ENCODE measurements around the gene PANK4. TPM values are rescaled to one million over a fixed set of nuclear protein-coding genes. Genes with fewer than 3 reads are reported as not detected.

Gene PANK4
- total RNA-seq, 1 experiment from 2014 or later = 32.2 TPM

- no peak overlapping the region for H3K23ac ChIP-seq (ENCODE audit: insufficient read length, low read depth, low read length)
- no peak overlapping the region for H2BK20ac ChIP-seq (ENCODE audit: low read depth, low read length, poor library complexity, severe bottlenecking)
- H3K4me2 ChIP-seq (ENCODE audit: insufficient read depth, insufficient read length, low read length) = no peak overlapping the region
- no peak overlapping the region for H4K8ac ChIP-seq (replicated peaks; ENCODE audit: insufficient read length, low read depth, low read length)
- no peak overlapping the region for H4K91ac ChIP-seq (ENCODE audit: insufficient read length, low read depth, low read length)
- H3K23me2 ChIP-seq (ENCODE audit: insufficient read length, low read depth, low read length, poor library complexity, severe bottlenecking) = no peaks in the 10 kb centered on the region
- no peak overlapping the region for H3K27ac ChIP-seq (ENCODE audit: insufficient read length, low read depth, low read length)
- no peaks in the 10 kb centered on the region for H3K79me1 ChIP-seq (ENCODE audit: insufficient read depth, low read depth, low read length, poor library complexity, severe bottlenecking)
- no peak overlapping the region for H2BK12ac ChIP-seq (ENCODE audit: insufficient read length, low read depth, low read length)
- H3K9ac ChIP-seq (ENCODE audit: extremely low read depth, insufficient read length, low read length) = no peak overlapping the region
- no peaks in the 10 kb centered on the region for H3K4me1 ChIP-seq (ENCODE audit: insufficient read depth, low read length)
- Mint-ChIP-seq H3K4me3 (no peak overlapping the region), H3K27me3 (ENCODE audit: low read depth) (peaks cover 36% of the 10 kb centered on the region), H3K36me3 (ENCODE audit: insufficient read depth in 1 of 3, low read depth in 3 of 3) (0 out of 7 replicates have a peak, but pooled peaks cover 0 to 8% (median 0%) of the 10 kb centered on the region in 3 experiments), H3K4me1 (no peaks in the 10 kb centered on the region), H3K27ac (no peak overlapping the region), H3K9me3 (peaks cover 14 to 16% of the 10 kb centered on the region in 2 experiments)
- no peak overlapping the region for H2AFZ ChIP-seq (ENCODE audit: low read length)
- no peak for TF ChIP-seq CTCF (conservative IDR thresholded peaks at IDR 0.05)
- no peak overlapping the region for H2BK5ac ChIP-seq (ENCODE audit: insufficient read length, low read length)
- no CpG with 5 or more reads among the region's 9 CpGs for WGBS (ENCODE audit: extremely low coverage, insufficient read length, low lambda C conversion rate)
- no peak overlapping the region for H3K18ac ChIP-seq (ENCODE audit: insufficient read length, low read depth, low read length)
- H2BK15ac ChIP-seq (ENCODE audit: low read depth, low read length) = no peak overlapping the region
- no peaks in the 10 kb centered on the region for H4K20me1 ChIP-seq (ENCODE audit: control insufficient read depth, insufficient read depth, insufficient read length)
- no peak overlapping the region for H3K14ac ChIP-seq (ENCODE audit: insufficient read depth, low read length)
- DNase-seq = no peak
- no peaks in the 10 kb centered on the region for H3K79me2 ChIP-seq (ENCODE audit: insufficient read depth, low read length)
- no peak overlapping the region for H2BK120ac ChIP-seq (ENCODE audit: low read depth, low read length, poor library complexity, severe bottlenecking)
- H3K9me3 ChIP-seq (ENCODE audit: control insufficient read depth, low read depth, low read length) = no peaks in the 10 kb centered on the region
- no peak overlapping the region for H2AK5ac ChIP-seq (ENCODE audit: insufficient read length, low read length)
- H3T11ph ChIP-seq (ENCODE audit: low read length) = no peak overlapping the region
- H3K4ac ChIP-seq (ENCODE audit: low read depth, low read length) = no peak overlapping the region
- no peaks in the 10 kb centered on the region for H3K27me3 ChIP-seq (ENCODE audit: insufficient read depth, low read length)
- H4K5ac ChIP-seq (ENCODE audit: insufficient read length, low read depth, low read length) = no peak overlapping the region
- no peak overlapping the region for H3K56ac ChIP-seq (ENCODE audit: insufficient read length, low read depth, low read length)
These were observed 39.8 kb downstream of the PANK4 start for GRCh38 chr1:2486558-2486957.
